GM19239 (cell line): ENCODE results near the gene HOXA2.

Experiments used
- DNase-seq: peaks from one replicate; pipeline ENCODE4 v3.0.0; 2011; ENCODE audit warnings: low spot score; ENCODE audit not compliant: insufficient read length
- FAIRE-seq: peaks from 2 replicates; lab custom pipeline; 2011; peaks lifted over from hg19 to GRCh38; lab: Jason Lieb, UNC

Gene HOXA2

DNA sequence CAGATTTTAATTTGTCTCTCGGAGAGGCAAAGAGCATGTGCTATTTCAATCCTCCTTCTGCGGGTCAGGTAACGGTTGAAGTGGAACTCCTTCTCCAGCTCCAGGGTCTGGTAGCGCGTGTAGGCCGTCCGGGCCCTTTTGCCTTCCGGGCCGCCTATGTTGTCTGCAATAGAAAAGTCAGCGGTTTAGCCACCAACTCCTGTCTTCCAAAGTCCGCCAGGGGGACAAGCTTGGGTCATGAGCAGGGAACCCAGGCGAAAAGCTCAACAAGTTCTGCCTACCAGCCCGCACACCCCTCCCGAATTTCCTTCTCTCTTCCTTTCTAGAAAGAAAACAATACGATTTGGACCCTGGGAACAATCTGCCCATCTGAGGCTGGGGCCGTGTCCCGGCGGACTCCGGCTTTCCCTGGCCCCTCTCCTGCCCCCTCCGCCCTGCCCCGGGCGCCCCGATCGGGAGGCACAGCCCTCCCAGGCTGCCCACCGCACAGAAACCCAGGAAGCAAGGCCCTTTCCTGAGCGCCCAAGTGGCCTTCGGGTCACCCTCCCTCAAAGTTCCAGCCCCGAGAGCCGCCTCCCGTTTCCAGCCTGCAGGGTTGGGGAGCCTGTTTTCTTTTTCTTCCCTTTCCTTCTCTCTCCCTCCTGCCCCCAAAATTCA lies 39.6 kb upstream of the HOXA2 start:
- no peak for FAIRE-seq

GRCh38 chr7:27141137-27141922 lies 38.8 kb upstream of the HOXA2 start:
- FAIRE-seq (no peak), DNase-seq (no peak)

More for the DNA sequence above, 39.6 kb upstream of the HOXA2 start:
- DNase-seq: no peak

DNA sequence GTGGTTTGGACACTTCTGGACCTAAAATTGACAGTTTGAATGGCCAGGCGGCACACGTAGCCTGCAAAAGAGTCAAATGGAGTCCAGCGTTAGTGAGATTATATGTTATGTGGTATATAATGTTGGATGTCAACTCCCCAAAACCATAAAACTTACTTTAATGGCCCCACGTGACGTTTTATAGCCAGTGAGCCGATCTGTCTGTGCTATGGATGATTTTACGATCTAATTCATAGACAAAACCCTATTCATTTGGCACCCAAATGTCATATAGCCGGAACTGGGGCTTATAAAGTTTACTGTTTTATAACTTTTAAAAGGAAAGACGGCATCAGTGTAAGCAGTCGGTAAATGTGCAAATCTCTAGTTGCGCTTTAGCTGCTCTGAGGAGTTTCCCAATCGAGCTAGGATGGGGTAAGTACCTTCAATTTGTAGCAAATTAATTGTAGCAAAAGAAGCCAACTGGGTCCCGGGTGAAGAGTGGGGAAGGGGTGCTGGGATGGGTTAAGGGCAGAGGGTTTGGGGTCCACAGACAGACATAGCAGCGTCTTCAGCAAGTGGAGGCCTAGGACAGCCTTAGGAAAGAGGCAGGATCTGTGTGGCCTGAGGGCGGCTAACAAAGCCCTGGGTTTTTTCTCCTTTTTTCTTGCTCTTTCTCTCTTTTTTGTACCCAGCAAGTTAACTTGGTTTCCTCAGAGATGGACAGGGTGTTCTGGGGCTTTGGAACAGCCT lies 37.8 kb upstream of the HOXA2 start:
- FAIRE-seq (no peak), DNase-seq (no peak)

DNA sequence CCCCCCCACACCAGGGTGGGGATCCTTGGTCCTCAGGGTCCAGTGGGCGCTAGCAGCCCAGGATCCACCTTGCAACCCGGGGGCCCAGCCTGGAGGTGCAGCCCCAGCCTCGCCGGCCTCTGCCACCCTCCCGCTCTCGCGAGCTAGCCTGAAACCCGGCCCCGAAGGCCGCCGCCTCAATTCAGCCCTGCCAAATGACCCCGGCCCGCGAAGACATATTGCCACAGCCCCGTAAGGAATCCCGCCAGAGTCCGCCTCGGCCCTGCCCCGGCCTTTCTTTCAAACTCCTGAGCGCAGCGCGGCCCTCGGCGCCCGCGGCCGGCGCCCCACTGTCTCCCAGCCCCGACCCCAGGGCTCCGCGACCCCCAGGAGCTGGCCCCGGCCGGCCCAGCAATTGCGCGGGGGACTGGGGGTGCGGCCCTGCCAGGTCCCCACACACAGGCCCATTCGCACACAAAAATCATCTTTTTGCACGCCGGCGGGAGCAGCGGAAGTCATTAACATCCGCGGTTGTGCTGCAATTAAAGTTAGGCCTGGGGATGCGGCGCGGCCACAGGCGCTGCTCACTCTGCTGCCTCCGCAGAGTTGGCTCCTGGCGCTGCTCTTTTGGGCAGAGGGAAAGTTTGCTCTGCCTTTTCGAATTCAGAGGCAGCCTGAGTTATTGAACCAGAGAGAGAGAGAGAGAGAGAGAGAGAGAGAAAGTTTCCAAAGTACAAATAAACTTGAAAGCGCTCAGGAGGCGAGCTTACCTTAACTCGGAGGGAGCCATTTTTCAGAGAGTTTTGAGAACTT lies 37.0 kb upstream of the HOXA2 start:
- FAIRE-seq (no peak), DNase-seq (no peak)

DNA sequence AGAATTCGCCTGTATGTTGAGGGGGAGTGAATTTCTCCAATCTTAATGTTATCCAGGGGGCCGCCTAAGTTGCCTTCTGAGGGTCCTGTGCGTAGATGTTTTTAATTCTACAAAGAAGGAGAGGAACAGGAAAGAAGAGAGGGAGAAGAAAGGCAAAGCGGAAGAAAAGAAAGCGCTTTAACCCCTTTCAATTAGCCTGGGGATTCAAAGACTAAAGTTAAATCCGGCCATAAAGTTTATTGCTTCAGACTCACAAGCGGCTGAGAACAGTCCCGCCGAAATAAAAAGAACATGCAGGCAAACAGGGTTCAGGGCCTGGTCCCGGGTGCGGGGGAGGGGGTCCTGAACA lies 36.5 kb upstream of the HOXA2 start:
- DNase-seq (no peak), FAIRE-seq (no peak)

GRCh38 chr7:27138472-27138871 lies 36.0 kb upstream of the HOXA2 start:
- DNase-seq (no peak), FAIRE-seq (no peak)

DNA sequence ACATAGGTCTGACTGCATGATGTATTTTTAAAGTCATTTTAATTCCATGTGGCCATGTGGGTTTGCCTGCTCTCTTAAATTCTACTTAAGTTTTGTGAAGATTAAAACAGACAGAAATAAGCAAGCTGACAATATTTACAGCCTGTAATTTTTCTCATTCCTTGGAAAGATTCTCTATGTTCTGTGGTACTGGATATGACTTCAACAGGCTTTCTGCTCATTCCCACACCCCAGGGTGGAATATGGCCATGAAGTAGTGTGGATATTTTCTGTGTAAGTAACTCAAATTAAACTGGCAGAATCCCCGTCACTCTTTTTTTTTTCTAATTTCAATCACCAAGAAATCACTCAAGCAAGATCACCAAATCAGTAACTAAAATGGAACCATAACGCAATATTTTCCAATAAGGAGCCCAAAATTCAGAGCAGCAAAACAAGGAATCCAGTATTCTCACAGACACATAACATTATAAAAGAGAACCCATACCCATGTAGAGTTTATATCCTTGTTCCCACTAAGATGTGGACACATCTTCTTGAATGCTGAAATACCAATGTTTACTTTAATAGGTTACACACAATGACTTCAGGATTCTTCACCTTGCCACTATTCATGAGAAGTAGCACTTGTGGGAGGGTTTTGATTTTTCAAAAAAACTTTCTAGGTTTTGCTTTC lies 35.3 kb upstream of the HOXA2 start:
- no peak for FAIRE-seq

DNA sequence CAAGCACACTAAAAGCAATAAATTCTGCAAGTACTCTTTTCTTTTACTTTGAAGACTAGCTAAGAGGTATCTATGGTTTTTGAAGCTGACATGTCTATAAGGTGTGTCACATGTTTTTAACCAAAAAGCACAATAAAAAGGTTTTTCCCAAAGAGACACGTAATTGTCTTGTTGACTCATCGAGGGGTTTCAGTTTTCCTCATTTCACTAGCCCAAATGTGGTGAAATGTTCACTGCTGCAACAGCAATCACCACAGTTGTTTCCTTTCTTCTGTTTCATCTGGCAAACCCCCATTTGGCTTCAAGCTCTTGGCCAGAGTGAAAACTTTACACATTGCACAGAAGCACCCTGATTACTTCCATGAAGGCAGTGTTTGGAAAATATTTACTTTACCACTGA lies 31.9 kb upstream of the HOXA2 start:
- FAIRE-seq (no peak), DNase-seq (no peak)

More for the DNA sequence above, 35.3 kb upstream of the HOXA2 start:
- DNase-seq: no peak

- FAIRE-seq (no peak), DNase-seq (no peak)
Measured at GRCh38 chr7:27133409-27134231, 31.1 kb upstream of the HOXA2 start.

DNA sequence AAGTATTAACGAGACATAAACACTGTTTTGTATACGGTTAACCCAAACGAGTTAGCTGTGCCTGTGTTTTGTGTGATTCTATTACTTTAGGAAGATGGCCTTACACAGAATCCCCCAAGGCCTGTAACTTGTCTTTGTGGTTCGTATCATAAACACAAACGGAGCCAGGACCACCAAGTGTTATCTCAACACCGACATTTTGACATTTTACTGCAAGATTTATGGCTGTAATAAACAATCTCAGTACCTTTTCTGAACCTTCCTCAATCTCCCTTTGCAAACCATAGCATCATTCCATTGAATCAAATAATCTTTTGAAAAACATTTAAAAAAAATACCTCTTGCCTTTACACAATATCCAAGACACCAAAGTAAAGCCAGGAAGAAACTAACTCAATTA lies 30.5 kb upstream of the HOXA2 start:
- no peak for DNase-seq
- FAIRE-seq: no peak

DNA sequence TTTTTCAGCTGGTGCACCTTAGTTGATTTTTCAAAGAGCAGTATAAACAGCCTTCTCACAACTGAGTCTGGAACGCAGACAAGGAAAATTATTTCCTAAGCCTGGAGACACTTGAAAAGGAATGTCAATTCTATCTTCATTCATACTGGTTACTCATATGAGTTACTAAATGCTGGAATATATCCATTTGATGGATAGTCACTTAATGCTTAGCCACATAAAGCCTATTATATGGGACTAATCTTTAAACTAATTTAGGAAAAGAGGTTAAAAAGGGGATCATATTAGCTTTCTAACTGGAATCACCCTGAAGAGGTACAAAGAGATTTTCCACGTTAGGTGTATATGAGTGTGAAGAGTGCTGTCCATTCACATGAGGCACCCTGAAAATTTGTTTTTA lies 29.7 kb upstream of the HOXA2 start:
- DNase-seq (no peak), FAIRE-seq (no peak)

- no peak for FAIRE-seq
- no peak for DNase-seq
Measured at GRCh38 chr7:27131390-27131819, 28.9 kb upstream of the HOXA2 start.

- FAIRE-seq (no peak), DNase-seq (no peak)
Measured at GRCh38 chr7:27130540-27131389, 28.3 kb upstream of the HOXA2 start, which contains the start of gene HOXA4. TSS of gene HOXA4 (minus strand) at chr7:27130757. CDS start at chr7:27130733, 24 bp downstream.

DNA sequence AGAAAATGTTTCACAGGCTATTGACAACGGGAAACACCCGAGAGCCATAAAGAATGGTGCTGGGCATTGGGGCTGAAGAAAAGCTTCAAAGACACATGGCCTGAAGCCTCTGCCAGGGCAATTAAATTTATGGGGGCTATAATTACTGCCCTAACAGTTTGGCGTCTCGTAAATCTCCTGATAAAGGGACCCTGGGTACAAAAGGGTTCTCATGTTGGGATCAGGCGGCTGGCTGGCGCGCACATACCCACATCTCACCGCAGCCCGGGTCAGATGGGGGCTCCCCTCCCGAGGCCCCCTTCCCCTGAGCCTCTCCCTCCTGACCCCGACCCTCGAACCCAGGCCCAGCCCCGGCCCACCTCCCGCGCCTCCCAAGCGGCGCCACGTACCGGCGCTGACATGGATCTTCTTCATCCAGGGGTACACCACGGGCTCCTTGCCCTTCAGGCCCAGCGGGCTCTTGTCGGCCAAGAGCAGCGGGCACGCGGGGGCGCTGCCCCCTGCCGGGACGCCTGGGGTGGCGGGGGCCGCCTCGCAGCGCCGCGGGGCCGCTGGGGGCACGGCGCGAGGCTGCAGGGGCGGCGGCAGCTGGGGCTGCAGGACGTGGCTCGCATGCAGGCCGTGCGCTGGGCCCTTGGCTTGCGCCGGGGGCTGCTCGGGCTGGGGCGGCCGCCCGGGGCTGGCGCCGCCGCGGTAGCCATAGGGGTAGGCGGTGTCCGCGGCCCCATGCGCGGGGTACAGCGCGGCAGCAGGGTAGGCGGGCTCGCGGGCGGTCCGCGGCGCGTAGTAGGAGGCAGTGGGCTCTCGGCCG lies 27.5 kb upstream of the HOXA2 start:
- no peak for FAIRE-seq
- no peak for DNase-seq

- DNase-seq (no peak), FAIRE-seq (no peak)
Measured at GRCh38 chr7:27128776-27129728, 26.6 kb upstream of the HOXA2 start.

DNA sequence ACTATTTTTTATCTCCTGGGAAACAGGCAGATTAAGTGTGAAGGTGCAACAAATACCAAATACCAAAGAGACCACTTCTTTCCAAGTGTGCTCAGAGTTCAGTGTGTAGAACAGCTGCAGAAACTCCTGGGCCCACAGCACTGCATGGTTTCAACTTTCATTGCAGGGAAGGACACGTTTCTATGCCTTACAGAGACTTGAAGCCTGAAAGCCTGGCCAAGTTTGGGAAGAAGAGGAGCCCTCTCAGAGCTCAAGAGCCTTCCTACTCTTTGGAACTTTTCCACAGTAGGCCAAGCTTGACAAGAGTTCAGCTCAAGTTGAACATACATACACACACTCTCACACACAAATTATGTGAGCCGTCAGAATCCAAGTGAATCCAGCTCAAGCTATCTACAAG lies 25.6 kb upstream of the HOXA2 start:
- DNase-seq: no peak
- FAIRE-seq: no peak
